ENCODE measurements around the gene NBDY. TPM values are rescaled to one million over a fixed set of nuclear protein-coding genes. Genes with fewer than 3 reads are reported as not detected.
A peak's percentile ranks its signal among the peaks of the same experiment; 100 is the strongest.

Gene NBDY
- polyA plus RNA-seq, 1 donor (not counting 4 experiments of a cell fraction or from before 2014, with no cell fraction given), result 41.1 TPM

GRCh38 chrX:56812515-56813105, 83.6 kb downstream of the NBDY start:
- no peak overlapping the region for H2AFZ ChIP-seq (ENCODE audit: control insufficient read depth, low read length)
- no peaks in the 10 kb centered on the region for H3K9me3 ChIP-seq (ENCODE audit: control insufficient read depth, low read depth, low read length)
- H3K9me1 ChIP-seq (ENCODE audit: control insufficient read depth, extremely low read depth, insufficient read depth, low read length), result no peaks in the 10 kb centered on the region
- peaks cover 14% of the 10 kb centered on the region for H3K4me1 ChIP-seq (ENCODE audit: control insufficient read depth, extremely low read depth, insufficient read depth, low read length)
- dilution Hi-C loops (cut with MboI; ENCODE audit: extremely low pct_ligation_motif_present, low sequenced_read_pairs), result no loop called here
- no peaks in the 10 kb centered on the region for H3K36me3 ChIP-seq (ENCODE audit: control insufficient read depth in 2 of 2, extremely low read depth in 1 of 2, insufficient read depth in 2 of 2, low read length in 2 of 2)
- H3K27ac ChIP-seq (ENCODE audit: control insufficient read depth, insufficient read depth, low read length), result no peak overlapping the region
- TF ChIP-seq EZH2 (IDR thresholded peaks at IDR 0.05; ENCODE audit: low read length), result no peak
- TF ChIP-seq CTCF (optimal IDR thresholded peaks at IDR 0.05 in 1 of 3, IDR thresholded peaks at IDR 0.05 in 1 of 3, conservative IDR thresholded peaks at IDR 0.05 in 1 of 3; ENCODE audit: extremely low read depth in 1 of 3, insufficient read depth in 2 of 3, low read length in 3 of 3), result no peak
- no peaks in the 10 kb centered on the region for H4K20me1 ChIP-seq (ENCODE audit: control insufficient read depth, extremely low read depth, insufficient read depth, low read length)
- DNase-seq (ENCODE audit: low read depth, low spot score), result no peak
- H3K4me3 ChIP-seq (ENCODE audit: control insufficient read depth in 2 of 3, extremely low read depth in 1 of 3, insufficient read depth in 2 of 3, low read depth in 1 of 3, low read length in 3 of 3), result no peak overlapping the region
- H3K4me2 ChIP-seq (ENCODE audit: control insufficient read depth, extremely low read depth, insufficient read depth, low read depth, low read length), result peak overlapping the region; percentile 55
- no peaks in the 10 kb centered on the region for H3K27me3 ChIP-seq (ENCODE audit: control insufficient read depth, extremely low read depth, insufficient read depth, low read length)
- H3K79me2 ChIP-seq (ENCODE audit: control insufficient read depth, insufficient read depth, low read length), result no peaks in the 10 kb centered on the region
- no peak overlapping the region for H3K9ac ChIP-seq (ENCODE audit: control insufficient read depth, extremely low read depth, insufficient read depth, low read length)
- FAIRE-seq, result peak; percentile 32

GRCh38 chrX:56813318-56813837, 84.3 kb downstream of the NBDY start:
- DNase-seq (ENCODE audit: low read depth, low spot score), result peak; percentile 77
- Histone ChIP-seq H2AFZ (ENCODE audit: control insufficient read depth, low read length) (no peak overlapping the region), H3K9ac (ENCODE audit: control insufficient read depth, extremely low read depth, insufficient read depth, low read length) (peak overlapping the region; percentile 40), H3K9me1 (ENCODE audit: control insufficient read depth, extremely low read depth, insufficient read depth, low read length) (no peaks in the 10 kb centered on the region), H4K20me1 (ENCODE audit: control insufficient read depth, extremely low read depth, insufficient read depth, low read length) (no peaks in the 10 kb centered on the region), H3K4me2 (ENCODE audit: control insufficient read depth, extremely low read depth, insufficient read depth, low read depth, low read length) (peak overlapping the region; percentile 42), H3K4me3 (ENCODE audit: control insufficient read depth in 2 of 3, extremely low read depth in 1 of 3, insufficient read depth in 2 of 3, low read depth in 1 of 3, low read length in 3 of 3) (peak overlapping the region in 1 of 3 experiments; percentile 1), H3K4me1 (ENCODE audit: control insufficient read depth, extremely low read depth, insufficient read depth, low read length) (peaks cover 14% of the 10 kb centered on the region), H3K79me2 (ENCODE audit: control insufficient read depth, insufficient read depth, low read length) (no peaks in the 10 kb centered on the region), H3K27ac (ENCODE audit: control insufficient read depth, insufficient read depth, low read length) (peak overlapping the region; percentile 29), H3K27me3 (ENCODE audit: control insufficient read depth, extremely low read depth, insufficient read depth, low read length) (no peaks in the 10 kb centered on the region), H3K9me3 (ENCODE audit: control insufficient read depth, low read depth, low read length) (no peaks in the 10 kb centered on the region), H3K36me3 (ENCODE audit: control insufficient read depth in 2 of 2, extremely low read depth in 1 of 2, insufficient read depth in 2 of 2, low read length in 2 of 2) (no peaks in the 10 kb centered on the region)
- dilution Hi-C loops (cut with MboI; ENCODE audit: extremely low pct_ligation_motif_present, low sequenced_read_pairs), result no loop called here
- TF ChIP-seq CTCF (optimal IDR thresholded peaks at IDR 0.05 in 1 of 3, IDR thresholded peaks at IDR 0.05 in 1 of 3, conservative IDR thresholded peaks at IDR 0.05 in 1 of 3; ENCODE audit: extremely low read depth in 1 of 3, insufficient read depth in 2 of 3, low read length in 3 of 3) (no peak), EZH2 (IDR thresholded peaks at IDR 0.05; ENCODE audit: low read length) (no peak)
- FAIRE-seq, result peak; percentile 73

All from keratinocyte (primary cell).